Non-pigmented ciliary epithelial cell (primary cell): ENCODE measurements around the gene DHX34.

ENCODE experiments used
- DNase-seq: peaks from one replicate; pipeline ENCODE4 v3.0.0-alpha.2; 2010; ENCODE audit warnings: low read depth

The DHX34 gene

GRCh38 chr19:47417746-47418691 lies 68.9 kb downstream of the DHX34 start:
- DNase-seq = no peak

DNA sequence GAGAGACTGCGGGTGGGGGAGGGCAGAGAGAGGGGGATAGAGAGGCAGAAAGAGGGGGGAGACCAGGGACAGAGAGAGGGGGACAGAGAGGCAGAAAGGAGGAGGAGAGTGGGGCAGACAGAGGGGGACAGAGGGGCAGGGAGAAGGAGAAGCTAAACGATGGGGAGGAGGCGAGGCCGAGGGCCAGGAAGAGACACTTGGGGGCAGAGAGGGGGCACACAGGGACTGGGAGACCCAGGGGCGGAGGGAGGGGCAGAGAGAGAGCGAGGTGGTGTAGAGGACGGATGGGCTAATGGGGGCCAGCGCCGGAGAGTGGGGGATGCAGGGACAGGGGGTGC lies 69.5 kb downstream of the DHX34 start:
- DNase-seq = no peak

- DNase-seq = no peak
Measured at GRCh38 chr19:47419030-47419783, 70.1 kb downstream of the DHX34 start, which contains the start of gene MEIS3. TSS of gene MEIS3 (minus strand) at chr19:47419527. CDS start at chr19:47419081, 446 bp downstream.

GRCh38 chr19:47419789-47420188 lies 70.7 kb downstream of the DHX34 start:
- DNase-seq = no peak

DNA sequence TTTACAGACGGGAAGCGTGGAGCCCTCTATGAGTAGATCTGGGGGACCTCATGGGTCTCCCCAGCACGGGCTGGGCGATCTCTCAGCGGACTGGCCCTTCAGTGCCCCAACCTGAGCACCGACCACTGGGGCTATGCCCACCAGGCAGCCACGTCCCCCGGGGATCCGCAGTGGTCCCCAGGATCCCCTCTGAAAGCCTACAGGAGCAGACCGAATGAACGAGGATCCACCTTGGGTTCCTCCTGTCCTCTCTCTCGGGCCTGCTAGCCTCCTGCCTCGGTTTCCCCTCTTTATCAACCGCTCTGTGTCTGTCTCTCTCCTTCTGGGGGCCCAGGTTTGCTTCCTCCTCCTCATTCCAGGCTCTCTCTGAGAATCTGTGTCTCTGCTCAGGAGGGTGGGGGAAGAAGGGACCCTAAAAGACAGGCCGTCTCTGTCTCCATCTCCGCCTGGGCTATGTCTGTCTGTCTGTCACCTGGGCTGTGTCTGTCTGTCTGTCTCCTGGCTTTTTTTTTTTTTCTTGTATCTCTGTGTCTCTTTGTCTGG lies 72.2 kb downstream of the DHX34 start:
- DNase-seq = no peak

DNA sequence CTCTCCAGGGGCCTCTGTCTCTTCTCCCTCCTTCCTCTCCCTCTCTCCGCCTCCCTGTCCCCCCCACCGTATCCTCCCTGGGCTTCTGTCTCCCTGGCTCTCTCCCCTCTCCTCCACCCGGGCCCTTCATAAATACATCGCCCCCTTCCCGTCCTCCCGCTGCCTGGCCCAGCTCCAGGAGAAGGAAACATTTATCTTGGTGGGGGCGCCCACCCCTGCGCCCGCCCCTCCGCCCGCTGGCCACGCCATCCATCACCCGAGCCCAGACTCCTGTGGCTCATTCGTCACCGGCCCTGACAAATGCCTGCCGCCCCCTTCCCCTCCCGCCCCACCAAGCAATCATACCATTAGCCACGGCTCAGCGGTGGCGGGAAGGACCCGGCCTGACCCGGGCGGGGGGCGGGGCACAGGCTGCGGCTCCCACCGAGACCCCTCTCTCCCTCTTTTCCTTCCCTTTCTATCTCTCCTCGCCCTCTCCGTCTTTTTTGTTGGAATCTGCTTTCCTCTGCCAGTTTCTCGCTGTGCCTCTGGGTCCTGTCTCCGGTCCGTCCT lies 72.8 kb downstream of the DHX34 start:
- DNase-seq = no peak

DNA sequence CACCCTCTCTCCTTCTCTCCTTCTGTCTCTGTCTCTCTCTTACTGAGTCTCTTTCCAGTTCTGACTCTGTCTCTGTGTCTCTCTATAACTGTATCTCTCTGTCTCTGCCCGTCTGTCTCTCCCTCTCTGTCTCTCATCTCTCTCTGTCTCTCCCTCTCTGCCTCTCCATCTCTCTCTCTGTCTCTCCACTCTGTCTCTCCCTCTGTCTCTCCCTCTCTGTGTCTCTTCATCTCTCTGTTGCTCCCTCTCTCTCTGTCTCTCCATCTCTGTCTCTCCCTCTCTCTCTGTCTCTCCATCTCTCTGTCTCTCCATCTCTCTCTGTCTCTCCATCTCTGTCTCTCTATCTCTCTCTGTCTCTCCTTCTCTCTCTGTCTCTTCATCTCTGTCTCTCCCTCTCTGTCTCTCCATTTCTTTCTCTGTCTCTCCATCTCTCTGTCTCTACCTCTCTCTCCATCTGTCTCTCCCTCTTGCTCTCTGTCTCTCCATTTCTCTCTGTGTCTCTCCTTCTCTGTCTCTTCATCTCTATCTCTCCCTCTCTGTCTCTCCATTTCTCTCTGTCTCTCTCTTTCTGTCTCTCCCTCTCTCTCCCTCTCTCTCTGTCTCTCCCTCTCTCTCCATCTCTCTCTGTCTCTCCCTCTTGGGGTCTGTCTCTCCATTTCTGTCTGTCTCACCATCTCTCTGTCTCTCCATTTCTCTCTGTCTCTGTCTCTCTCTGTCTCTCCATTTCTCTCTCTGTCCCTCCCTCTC lies 73.5 kb downstream of the DHX34 start:
- DNase-seq = no peak

- DNase-seq = no peak
Measured at GRCh38 chr19:47423203-47423882, 74.2 kb downstream of the DHX34 start.

- DNase-seq = no peak
Measured at GRCh38 chr19:47427241-47428176, 78.4 kb downstream of the DHX34 start.

DNA sequence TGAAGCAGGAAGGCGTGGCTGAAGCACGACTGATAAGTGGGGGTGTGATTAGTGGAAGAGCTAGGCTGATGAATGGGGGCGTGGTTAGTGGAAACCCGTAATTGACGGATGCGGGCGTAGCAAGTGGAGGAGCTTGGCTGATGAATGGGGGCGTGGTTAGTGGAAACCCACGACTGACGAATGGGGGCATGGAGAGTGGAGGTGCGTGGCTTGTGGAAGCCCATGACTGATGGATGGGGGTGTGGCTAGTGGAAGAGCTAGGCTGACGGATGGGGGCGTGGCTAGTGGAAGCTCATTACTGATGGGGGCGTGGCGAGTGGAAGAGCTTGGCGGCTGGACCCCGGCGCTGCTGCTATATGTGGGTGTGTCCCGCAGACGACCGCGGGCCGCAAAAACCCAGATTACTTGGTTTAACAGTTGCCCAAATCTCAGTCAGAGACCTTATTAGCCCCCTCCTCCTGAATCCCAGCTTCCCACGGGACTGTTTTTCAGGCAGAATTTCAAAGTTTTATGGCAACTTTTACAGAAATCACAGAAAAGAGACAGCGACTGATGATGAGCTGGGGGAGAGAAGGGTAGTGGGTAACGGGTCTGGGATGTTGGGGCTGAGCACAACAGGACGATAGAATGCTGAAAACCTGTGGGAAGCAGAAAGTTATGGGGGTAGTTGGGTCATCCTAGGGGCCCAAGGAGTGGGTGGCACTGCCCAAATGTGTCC lies 79.2 kb downstream of the DHX34 start:
- DNase-seq = peak; percentile 95

DNA sequence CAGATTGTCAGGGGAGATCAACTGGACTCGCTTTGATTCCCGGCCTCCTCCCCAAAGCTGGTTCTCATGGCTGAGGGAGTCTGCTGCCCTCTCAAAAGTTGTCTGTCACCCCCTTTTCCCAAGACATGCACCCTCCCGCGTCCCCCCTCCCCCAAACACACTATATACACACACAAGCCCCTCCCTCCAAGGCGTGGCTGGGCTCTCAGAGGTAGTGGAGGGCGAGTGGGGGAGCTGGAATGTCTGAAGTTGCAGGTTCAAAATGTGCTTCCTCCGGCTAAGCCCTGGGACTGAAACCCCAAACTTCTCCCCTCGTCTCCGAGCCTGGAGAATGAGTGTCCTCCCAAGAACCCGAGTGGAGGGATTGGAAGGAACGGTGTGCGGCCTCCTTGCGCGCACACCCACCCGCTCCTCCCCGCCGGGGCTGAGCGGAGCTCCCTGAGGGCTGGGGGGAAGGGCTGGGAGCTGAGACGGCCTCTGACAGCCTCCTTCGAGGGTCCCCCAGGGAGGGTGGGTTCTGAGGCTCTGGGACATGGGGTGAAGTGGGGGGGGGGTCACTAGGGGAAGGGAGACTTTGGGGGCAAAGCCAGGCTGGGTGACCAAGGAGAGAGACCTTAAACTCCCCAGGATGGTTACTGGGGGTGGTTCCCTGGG lies 80.2 kb downstream of the DHX34 start:
- DNase-seq = no peak

DNA sequence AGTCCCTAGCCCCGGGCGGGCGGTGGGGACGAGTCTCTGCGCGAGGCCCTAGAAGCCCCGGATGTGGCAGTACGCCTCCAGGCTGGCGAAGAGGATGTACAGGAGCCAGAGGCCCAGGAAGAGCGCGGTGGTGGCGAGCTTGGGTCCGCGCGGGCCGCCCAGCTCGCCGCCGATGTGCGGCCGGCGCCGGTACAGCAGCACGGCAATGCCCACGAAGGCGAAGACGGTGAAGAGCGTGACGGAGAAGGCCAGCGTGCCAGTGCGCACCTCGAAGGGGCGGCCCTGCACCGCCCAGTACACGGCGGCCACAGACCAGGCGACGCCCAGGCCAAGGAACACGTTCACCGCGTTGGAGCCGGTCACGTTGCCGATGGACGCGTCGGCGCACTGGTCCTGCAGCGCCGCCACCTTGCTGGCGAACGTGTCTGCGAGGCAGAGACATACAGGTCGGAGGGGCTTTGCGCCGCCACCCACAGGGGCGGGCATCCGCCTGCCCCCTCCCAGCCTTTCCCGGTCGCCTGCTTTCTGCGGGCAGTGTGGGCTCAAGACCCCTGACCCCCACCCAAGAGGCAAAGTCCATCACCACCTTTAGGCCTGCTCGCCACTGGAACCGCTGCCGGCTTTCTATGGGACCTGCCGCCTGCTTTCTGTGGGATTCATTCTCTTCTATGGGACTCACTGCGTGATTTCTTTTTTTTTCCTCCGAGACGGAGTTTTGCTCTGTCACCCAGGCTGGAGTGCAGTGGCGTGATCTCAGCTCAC lies 81.1 kb downstream of the DHX34 start:
- no peak for DNase-seq

GRCh38 chr19:47432091-47432490 lies 83.0 kb downstream of the DHX34 start:
- no peak for DNase-seq
